SK-N-MC (cell line): ENCODE measurements around the gene PCSK2.

Experiments used
- DNase-seq: peaks from one replicate; pipeline ENCODE4 v3.0.0-alpha.2; 2011; ENCODE audit warnings: low read depth, low spot score
- H3K27ac ChIP-seq: fragments of 200-600 bp; sonication (generic); 2 replicates; pipeline ENCODE4 v1.5.1; 2016; ENCODE audit warnings: mixed run types
- H3K36me3 ChIP-seq: fragments of 200-600 bp; sonication (generic); 2 replicates; pipeline ENCODE4 v1.6.1; 2017; ENCODE audit warnings: antibody characterized with exemption, low read length, mixed read lengths; ENCODE audit not compliant: insufficient read depth
- H3K4me3 ChIP-seq: fragments of 200-600 bp; sonication (generic); 2 replicates; pipeline ENCODE4 v1.5.1; 2016
- H3K9ac ChIP-seq: fragments of 200-600 bp; sonication (generic); 2 replicates; pipeline ENCODE4 v1.8.0; 2017; ENCODE audit warnings: mixed run types, mixed read lengths; ENCODE audit not compliant: insufficient read length
- H3K9me3 ChIP-seq: fragments of 200-600 bp; sonication (generic); 2 replicates; pipeline ENCODE4 v1.6.1; 2017; ENCODE audit warnings: low read depth, mild to moderate bottlenecking, antibody characterized with exemption, low read length, moderate library complexity, mixed read lengths
- EZH2 ChIP-seq: fragments of 200-600 bp; sonication (generic); IDR thresholded peaks from one replicate; pipeline ENCODE4 v1.6.1; 2017; ENCODE audit warnings: antibody characterized with exemption
- FOXP2 ChIP-seq: optimal IDR thresholded peaks from 2 replicates; pipeline ENCODE3; 2011; ENCODE audit warnings: mild to moderate bottlenecking, moderate library complexity; ENCODE audit not compliant: insufficient read depth; ENCODE audit errors: extremely low read length, control extremely low read depth
- POLR2AphosphoS5 ChIP-seq: IDR thresholded peaks from 2 replicates; pipeline ENCODE4 v1.6.1; 2012; ENCODE audit warnings: mild to moderate bottlenecking, low read depth, low read length, borderline replicate concordance

Gene PCSK2

DNA sequence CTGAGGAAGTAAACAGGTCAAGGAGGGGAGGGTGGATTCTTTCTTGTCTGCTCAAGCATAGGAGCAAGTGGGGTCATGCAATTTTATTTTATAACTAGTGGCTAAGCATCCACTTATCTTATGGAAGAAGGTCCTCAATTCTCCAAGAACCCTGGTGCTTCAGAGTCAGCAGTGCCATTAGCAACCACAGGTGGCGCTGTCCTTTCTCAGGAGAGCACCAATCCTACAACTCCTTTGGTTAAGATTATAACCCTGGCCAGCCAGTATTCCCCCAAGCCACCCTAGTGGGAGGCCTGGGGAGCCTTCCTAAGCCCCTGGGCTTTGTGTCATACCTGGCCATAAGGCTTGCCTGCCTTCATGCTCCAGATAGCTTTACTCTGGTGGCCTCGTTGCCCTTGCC, 60.7 kb downstream of the PCSK2 start:
- DNase-seq, result no peak
- TF ChIP-seq POLR2AphosphoS5 (no peak), EZH2 (no peak)

DNA sequence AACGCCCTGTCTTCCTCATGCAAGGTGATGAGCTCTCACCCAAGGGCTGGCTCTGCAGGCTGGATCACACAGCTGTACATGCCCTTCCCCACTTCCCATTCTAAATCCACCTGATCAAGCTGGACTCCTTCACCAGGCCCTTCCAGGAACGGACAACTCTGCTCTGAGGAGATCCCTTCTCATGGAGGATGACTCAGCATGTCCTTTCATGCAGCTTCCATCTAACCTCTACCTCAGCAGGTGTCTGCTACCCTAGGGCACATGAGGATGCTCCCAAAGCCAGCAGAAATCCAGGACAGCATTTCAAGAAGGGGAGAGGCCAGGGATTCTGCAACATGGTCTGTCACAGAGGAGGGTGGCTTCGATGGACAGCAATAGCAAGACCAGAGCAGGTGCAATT, 61.2 kb downstream of the PCSK2 start:
- no peak for DNase-seq
- H3K9ac ChIP-seq, result no peak overlapping the region
- H3K36me3 ChIP-seq, result no peaks in the 10 kb centered on the region
- no peaks in the 10 kb centered on the region for H3K9me3 ChIP-seq
- TF ChIP-seq POLR2AphosphoS5 (no peak), FOXP2 (no peak), EZH2 (no peak)
- H3K4me3 ChIP-seq, result no peak overlapping the region
- H3K27ac ChIP-seq, result no peak overlapping the region

More for the DNA sequence above, 60.7 kb downstream of the PCSK2 start:
- no peaks in the 10 kb centered on the region for H3K9me3 ChIP-seq
- H3K27ac ChIP-seq, result no peak overlapping the region
- H3K36me3 ChIP-seq, result no peaks in the 10 kb centered on the region
- no peak overlapping the region for H3K4me3 ChIP-seq
- H3K9ac ChIP-seq, result no peak overlapping the region

DNA sequence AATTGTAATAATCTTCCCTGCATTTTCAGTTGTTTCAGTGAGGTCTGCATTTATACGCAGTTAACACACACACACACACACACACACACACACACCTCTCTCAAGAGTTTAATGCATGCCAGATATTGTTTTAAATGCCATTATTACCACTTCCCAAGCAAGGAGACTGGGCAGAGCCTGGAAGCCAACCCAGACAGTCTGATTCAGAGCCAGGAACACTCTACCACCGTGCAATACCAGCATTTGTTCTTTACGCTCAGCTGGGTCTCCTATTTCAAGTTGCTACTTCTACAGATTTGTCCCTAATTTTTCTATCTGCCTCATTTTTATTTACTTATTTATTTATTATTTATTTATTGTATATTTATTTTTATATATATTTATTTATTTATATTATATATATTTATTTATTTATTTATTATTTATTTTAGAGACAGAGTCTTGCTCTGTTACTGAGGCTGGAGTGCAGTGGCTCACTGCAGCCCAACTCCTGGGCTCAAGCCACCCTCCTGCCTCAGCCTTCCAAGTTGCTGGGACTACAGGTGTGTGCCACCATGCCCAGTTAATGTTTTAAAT, 68.4 kb downstream of the PCSK2 start:
- Histone ChIP-seq H3K36me3 (no peaks in the 10 kb centered on the region), H3K27ac (no peak overlapping the region), H3K9ac (no peak overlapping the region), H3K9me3 (no peaks in the 10 kb centered on the region), H3K4me3 (no peak overlapping the region)
- TF ChIP-seq FOXP2 (no peak), POLR2AphosphoS5 (no peak)
- DNase-seq, result no peak

DNA sequence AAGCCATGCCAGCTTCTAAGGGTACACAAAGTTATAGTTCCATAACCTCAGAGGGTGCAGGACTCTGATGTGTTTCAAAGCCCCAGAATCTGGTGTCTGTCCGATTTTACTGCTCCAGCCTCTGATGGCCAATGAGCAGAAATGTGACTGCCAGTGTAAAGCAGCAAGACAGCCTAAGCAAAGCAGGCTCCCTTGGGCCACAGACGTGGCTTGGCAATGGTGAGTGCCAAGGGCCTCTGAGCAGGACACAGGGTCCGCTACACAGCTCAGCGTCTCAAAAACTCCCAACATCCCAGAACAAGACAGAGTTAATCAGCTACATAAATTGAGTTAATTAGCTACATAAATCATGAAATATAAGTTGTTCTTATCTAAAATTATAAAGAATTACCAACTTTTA, 69.2 kb downstream of the PCSK2 start:
- Histone ChIP-seq H3K9me3 (no peaks in the 10 kb centered on the region), H3K27ac (no peak overlapping the region), H3K4me3 (no peak overlapping the region), H3K36me3 (no peaks in the 10 kb centered on the region), H3K9ac (no peak overlapping the region)
- TF ChIP-seq POLR2AphosphoS5 (no peak), FOXP2 (no peak), EZH2 (no peak)
- no peak for DNase-seq

DNA sequence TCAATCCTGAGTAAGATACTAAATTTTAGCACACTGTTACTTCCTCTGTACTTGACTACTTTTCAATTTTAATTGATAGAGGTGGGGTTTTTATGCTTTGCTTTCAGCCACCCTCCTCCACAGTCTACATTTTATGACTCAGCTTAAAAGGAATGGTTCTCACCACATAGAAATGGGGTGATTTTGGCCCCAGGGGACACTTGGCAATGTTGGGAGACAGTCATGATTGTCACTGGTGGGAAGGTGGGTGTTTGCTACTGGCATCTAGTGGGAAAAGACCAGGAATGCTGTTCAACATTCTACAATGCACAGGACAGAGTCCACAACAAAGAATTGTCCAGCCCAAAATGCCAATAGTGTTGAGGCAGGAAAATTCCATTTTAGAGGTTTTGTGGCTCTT, 71.3 kb downstream of the PCSK2 start:
- no peaks in the 10 kb centered on the region for H3K36me3 ChIP-seq
- no peak overlapping the region for H3K9ac ChIP-seq
- DNase-seq, result no peak
- peak overlapping the region; percentile 45 for H3K27ac ChIP-seq
- H3K4me3 ChIP-seq, result peak overlapping the region; percentile 31; the same call in 1 of the 2 replicates
- TF ChIP-seq FOXP2 (no peak), POLR2AphosphoS5 (no peak), EZH2 (no peak)
- H3K9me3 ChIP-seq, result no peaks in the 10 kb centered on the region

DNA sequence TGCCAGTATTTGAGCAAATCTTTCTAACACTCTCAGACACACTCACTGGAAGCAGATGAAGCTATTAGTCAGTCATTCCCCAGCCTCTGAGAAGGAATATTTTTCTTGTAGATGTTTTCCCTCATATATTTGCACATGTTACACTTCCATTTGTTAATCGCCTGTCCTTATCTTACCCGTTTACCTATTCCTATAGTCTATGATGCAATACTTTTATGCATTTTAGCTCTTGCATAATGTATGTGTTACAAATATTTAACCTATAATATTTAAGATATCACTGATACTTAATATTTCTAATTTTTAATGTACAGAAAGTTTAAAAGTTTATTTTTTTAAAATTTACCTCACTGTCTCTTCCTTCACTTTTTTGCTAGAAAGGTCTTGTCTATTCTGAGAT, 71.9 kb downstream of the PCSK2 start:
- Histone ChIP-seq H3K36me3 (no peaks in the 10 kb centered on the region), H3K27ac (no peak overlapping the region), H3K9me3 (no peaks in the 10 kb centered on the region), H3K9ac (no peak overlapping the region), H3K4me3 (no peak overlapping the region)
- no peak for DNase-seq
- TF ChIP-seq EZH2 (no peak), FOXP2 (no peak), POLR2AphosphoS5 (no peak)

DNA sequence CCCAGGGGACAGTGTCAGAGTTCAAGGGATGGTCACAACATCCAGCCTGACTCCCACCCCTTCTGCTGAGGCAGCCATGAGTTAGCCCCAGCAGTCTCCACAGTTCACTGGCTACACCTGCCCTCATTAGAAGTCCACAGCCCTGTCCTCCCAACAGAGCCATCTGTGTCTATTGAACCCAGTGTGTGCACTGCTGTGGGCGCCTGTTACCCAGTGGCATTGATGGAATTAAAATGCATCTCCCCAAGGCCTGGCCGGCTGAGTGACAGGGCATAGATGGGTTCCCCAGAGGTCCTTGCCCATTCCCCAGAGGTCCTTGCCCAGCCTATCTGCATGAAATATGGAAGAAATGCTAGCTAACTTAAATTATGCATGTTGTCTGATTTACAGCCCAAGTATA, 73.3 kb downstream of the PCSK2 start:
- Histone ChIP-seq H3K9ac (no peak overlapping the region), H3K4me3 (no peak overlapping the region), H3K9me3 (no peaks in the 10 kb centered on the region), H3K27ac (no peak overlapping the region), H3K36me3 (no peaks in the 10 kb centered on the region)
- TF ChIP-seq FOXP2, result no peak
- TF ChIP-seq EZH2, result no peak
- DNase-seq, result no peak

DNA sequence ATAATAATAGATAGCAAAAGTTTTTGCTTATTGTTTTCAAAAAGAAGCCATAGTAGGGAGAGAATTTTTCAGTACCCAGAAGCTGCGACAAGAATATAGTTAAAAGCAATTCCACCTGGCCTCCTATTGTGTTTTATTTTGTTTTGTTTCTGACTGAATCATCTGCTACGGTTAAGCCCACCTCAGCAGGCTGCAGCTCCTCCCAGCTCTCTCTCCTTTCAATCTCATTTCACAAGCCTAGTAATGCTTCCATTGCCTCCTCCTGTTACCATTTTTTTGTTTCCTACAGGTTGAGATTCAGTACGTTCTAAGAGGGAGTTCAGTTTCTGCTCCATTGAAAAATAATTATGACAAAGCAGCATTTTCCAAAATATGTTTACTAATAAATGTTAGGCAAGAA, 77.9 kb downstream of the PCSK2 start:
- peak overlapping the region; percentile 63 for H3K27ac ChIP-seq
- TF ChIP-seq POLR2AphosphoS5 (no peak), FOXP2 (no peak)
- no peak for DNase-seq

DNA sequence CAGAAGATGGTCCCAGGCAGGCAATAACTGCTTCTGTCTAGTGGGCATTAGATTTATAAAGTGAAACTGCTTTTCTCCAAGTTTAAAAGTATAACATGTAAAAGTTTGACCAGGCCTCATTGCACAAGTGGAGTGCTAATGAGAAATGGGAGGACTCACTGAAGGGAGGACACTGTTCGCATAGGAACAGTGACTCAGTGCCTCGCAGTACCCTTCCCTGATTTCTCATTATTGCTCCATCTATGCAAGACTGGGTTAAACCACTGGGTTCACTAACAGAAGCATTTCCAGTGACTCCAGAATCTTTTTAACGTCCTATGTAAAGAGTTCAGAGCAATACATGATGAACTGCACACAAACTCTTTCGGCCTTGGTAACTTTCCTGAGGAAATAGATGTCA, 79.6 kb downstream of the PCSK2 start:
- H3K9ac ChIP-seq, result no peak overlapping the region
- no peaks in the 10 kb centered on the region; the same call in 1 of the 2 replicates for H3K9me3 ChIP-seq
- no peak for TF ChIP-seq EZH2
- no peak for TF ChIP-seq POLR2AphosphoS5
- TF ChIP-seq FOXP2, result no peak
- no peaks in the 10 kb centered on the region for H3K36me3 ChIP-seq
- no peak overlapping the region for H3K27ac ChIP-seq
- DNase-seq, result no peak
- H3K4me3 ChIP-seq, result no peak overlapping the region

More for the DNA sequence above, 77.9 kb downstream of the PCSK2 start:
- Histone ChIP-seq H3K4me3 (peak overlapping the region; percentile 37; the same call in 1 of the 2 replicates), H3K9ac (peak overlapping the region; percentile 30), H3K36me3 (no peaks in the 10 kb centered on the region), H3K9me3 (no peaks in the 10 kb centered on the region; the same call in 1 of the 2 replicates)

DNA sequence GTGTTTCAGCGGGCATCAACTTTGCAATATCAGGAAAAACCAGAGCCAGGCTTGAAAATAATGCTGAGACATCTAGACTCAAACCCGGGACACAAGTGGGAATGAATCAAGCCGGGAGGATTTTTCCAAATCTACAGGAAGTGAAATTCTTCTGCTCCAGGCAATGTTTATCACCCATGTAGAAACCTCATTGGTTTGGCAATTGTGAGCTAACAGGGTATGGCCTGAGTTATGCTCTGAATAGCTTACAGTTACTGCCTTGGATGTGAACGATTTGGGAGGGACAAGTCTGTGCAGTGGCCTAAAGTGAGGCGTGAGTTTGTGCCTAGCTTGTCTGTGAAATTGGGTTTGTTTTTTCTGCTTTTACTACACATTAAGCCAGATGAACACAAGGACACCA, 87.4 kb downstream of the PCSK2 start:
- H3K9ac ChIP-seq, result peak overlapping the region; percentile 66
- no peaks in the 10 kb centered on the region for H3K9me3 ChIP-seq
- no peaks in the 10 kb centered on the region for H3K36me3 ChIP-seq
- H3K27ac ChIP-seq, result peak overlapping the region; percentile 95
- peak overlapping the region; percentile 67 for H3K4me3 ChIP-seq
- TF ChIP-seq POLR2AphosphoS5 (peak; percentile 47; the same call in 1 of the 2 replicates), EZH2 (no peak), FOXP2 (peak; percentile 79)
- DNase-seq, result peak; percentile 92
